ENCODE results near the gene SNN.

DNA sequence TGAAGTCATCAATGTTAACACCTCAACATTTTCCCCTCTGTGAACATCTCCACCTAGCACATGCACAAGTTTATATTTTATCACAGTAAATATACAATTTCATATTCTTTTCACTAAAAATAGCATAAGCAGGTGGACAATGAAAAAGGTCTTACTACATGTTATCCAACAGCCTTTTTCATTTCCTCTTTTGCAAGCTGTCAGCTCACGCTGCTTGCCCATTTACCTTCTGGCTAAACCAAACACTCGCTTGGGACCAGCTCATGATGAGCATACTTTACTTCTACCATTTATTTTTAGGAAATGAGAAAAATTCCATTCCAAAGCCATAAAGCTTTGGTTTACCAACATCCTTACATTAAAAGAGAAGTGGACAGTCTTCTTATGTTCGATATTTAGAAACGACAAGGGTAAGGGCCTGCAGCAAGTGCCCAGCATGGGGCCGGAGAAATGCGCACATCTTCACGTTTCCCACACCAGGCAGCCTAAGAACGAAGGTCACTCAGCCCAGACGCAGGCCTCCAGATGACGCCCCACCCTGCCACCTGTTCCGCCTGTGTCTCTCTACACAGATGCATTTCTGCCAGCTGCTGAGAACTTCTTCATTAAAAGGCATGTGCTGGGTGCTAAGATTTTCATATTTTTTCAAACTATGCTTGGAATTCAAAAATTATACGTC lies 13.9 kb downstream of the SNN start:
- TF ChIP-seq, protein P1, sequence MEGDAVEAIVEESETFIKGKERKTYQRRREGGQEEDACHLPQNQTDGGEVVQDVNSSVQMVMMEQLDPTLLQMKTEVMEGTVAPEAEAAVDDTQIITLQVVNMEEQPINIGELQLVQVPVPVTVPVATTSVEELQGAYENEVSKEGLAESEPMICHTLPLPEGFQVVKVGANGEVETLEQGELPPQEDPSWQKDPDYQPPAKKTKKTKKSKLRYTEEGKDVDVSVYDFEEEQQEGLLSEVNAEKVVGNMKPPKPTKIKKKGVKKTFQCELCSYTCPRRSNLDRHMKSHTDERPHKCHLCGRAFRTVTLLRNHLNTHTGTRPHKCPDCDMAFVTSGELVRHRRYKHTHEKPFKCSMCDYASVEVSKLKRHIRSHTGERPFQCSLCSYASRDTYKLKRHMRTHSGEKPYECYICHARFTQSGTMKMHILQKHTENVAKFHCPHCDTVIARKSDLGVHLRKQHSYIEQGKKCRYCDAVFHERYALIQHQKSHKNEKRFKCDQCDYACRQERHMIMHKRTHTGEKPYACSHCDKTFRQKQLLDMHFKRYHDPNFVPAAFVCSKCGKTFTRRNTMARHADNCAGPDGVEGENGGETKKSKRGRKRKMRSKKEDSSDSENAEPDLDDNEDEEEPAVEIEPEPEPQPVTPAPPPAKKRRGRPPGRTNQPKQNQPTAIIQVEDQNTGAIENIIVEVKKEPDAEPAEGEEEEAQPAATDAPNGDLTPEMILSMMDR (IDR thresholded peaks at IDR 0.05): no peak
- TF ChIP-seq EZH2 (IDR thresholded peaks at IDR 0.05; ENCODE audit: borderline replicate concordance, insufficient read depth, low read depth, low read length, poor library complexity, severe bottlenecking): no peak

All from B cell (primary cell).